OCI-LY1 (cell line): Measurements from ENCODE around the gene OR6J1.

Experiments used
- H2AFZ ChIP-seq: fragments of 200-600 bp; sonication (generic), shearing (Covaris generic); 2 replicates; pipeline ENCODE4 v1.6.0; 2014; ENCODE audit warnings: antibody characterized with exemption, mild to moderate bottlenecking, low read length
- H3F3A ChIP-seq: fragments of 200-600 bp; sonication (generic), shearing (Covaris generic); 2 replicates; pipeline ENCODE4 v1.6.0; 2014; ENCODE audit warnings: mild to moderate bottlenecking, antibody characterized with exemption, low read length, moderate library complexity; ENCODE audit not compliant: insufficient read depth
- H3K27ac ChIP-seq: fragments of 200-600 bp; sonication (generic); 2 replicates; pipeline ENCODE4 v1.5.1; 2014; ENCODE audit warnings: low read length, mixed run types, mild to moderate bottlenecking, low read depth; ENCODE audit not compliant: poor library complexity, severe bottlenecking
- H3K27me3 ChIP-seq: fragments of 200-600 bp; sonication (generic); 2 replicates; pipeline ENCODE4 v1.6.0; 2014; ENCODE audit warnings: antibody characterized with exemption, mild to moderate bottlenecking, low read length, moderate library complexity; ENCODE audit not compliant: insufficient read depth
- H3K36me3 ChIP-seq: fragments of 200-600 bp; sonication (generic); 2 replicates; pipeline ENCODE4 v1.6.1; 2014; ENCODE audit warnings: mild to moderate bottlenecking, antibody characterized with exemption, low read length, moderate library complexity, mixed read lengths; ENCODE audit not compliant: insufficient read depth
- H3K4me1 ChIP-seq: fragments of 200-600 bp; sonication (generic); 2 replicates; pipeline ENCODE4 v1.5.1; 2014; ENCODE audit warnings: mild to moderate bottlenecking, low read length, moderate library complexity; ENCODE audit not compliant: insufficient read depth, severe bottlenecking
- H3K4me2 ChIP-seq: fragments of 200-600 bp; sonication (generic), shearing (Covaris generic); 2 replicates; pipeline ENCODE4 v1.6.1; 2014; ENCODE audit warnings: low read length
- H3K4me3 ChIP-seq: fragments of 200-600 bp; sonication (generic); 2 replicates; pipeline ENCODE4 v1.5.1; 2014; ENCODE audit warnings: low read length, low read depth, mild to moderate bottlenecking, mixed read lengths; ENCODE audit not compliant: poor library complexity, severe bottlenecking
- H3K79me2 ChIP-seq: fragments of 200-600 bp; shearing (Covaris generic); 2 replicates; pipeline ENCODE4 v1.6.1; 2016; ENCODE audit warnings: mixed run types, low read length, mixed read lengths; ENCODE audit not compliant: insufficient read depth
- H3K9ac ChIP-seq: fragments of 200-600 bp; sonication (generic), shearing (Covaris generic); 2 replicates; pipeline ENCODE4 v1.6.1; 2014; ENCODE audit warnings: mild to moderate bottlenecking, low read length, mixed read lengths
- H3K9me2 ChIP-seq: fragments of 200-600 bp; sonication (generic), shearing (Covaris generic); 2 replicates; pipeline ENCODE4 v1.6.1; 2014; ENCODE audit warnings: low read depth, mild to moderate bottlenecking, low read length, mixed read lengths
- H3K9me3 ChIP-seq: fragments of 200-600 bp; shearing (Covaris generic); 2 replicates; pipeline ENCODE4 v1.6.1; 2014; ENCODE audit warnings: low read length, mixed read lengths
- H4K20me1 ChIP-seq: fragments of 200-600 bp; sonication (generic), shearing (Covaris generic); 2 replicates; pipeline ENCODE4 v1.6.0; 2016; ENCODE audit warnings: mild to moderate bottlenecking, low read length; ENCODE audit not compliant: insufficient read depth
- EZH2 ChIP-seq: fragments of 200-600 bp; sonication (generic), shearing (Covaris generic); IDR thresholded peaks from 2 replicates; pipeline ENCODE4 v1.8.0; 2017; ENCODE audit warnings: borderline replicate concordance, mixed run types, mild to moderate bottlenecking, antibody characterized with exemption, low read length, moderate library complexity, mixed read lengths
- TF ChIP-seq, protein P1 (sequence below): fragments of 200-600 bp; sonication (generic), shearing (Covaris generic); IDR thresholded peaks from 2 replicates; pipeline ENCODE4 v1.5.1; 2017; ENCODE audit warnings: mild to moderate bottlenecking, antibody characterized with exemption, low read length, moderate library complexity, mixed read lengths

The OR6J1 gene

DNA sequence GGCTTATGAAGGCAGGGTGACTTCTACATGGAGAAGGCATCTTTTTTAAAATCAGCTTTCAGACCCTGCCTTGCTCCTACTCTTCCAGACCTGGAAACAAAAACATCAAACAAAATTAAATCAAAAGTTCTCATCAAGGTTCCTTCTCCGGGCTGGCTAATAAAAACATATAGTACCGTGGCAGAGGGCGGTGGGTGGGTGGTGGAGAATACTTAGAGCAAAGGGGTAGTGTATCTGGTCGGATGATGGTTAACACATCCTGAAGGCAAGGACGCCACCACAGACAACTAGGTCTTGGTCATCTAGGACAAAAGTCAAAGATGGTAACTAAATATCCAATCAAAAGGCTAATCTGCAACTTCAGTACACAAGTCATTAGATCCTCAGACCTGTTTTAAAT lies 56.9 kb downstream of the OR6J1 start:
- peaks cover 59% of the 10 kb centered on the region for H3K4me1 ChIP-seq
- H3K27ac ChIP-seq = no peak overlapping the region
- no peaks in the 10 kb centered on the region for H3K9me2 ChIP-seq
- peaks cover 19% of the 10 kb centered on the region; the same call in 1 of the 2 replicates for H3K36me3 ChIP-seq
- no peak overlapping the region for H2AFZ ChIP-seq
- H3K4me2 ChIP-seq = peak overlapping the region; percentile 90; the same call in 1 of the 2 replicates
- TF ChIP-seq, protein P1, sequence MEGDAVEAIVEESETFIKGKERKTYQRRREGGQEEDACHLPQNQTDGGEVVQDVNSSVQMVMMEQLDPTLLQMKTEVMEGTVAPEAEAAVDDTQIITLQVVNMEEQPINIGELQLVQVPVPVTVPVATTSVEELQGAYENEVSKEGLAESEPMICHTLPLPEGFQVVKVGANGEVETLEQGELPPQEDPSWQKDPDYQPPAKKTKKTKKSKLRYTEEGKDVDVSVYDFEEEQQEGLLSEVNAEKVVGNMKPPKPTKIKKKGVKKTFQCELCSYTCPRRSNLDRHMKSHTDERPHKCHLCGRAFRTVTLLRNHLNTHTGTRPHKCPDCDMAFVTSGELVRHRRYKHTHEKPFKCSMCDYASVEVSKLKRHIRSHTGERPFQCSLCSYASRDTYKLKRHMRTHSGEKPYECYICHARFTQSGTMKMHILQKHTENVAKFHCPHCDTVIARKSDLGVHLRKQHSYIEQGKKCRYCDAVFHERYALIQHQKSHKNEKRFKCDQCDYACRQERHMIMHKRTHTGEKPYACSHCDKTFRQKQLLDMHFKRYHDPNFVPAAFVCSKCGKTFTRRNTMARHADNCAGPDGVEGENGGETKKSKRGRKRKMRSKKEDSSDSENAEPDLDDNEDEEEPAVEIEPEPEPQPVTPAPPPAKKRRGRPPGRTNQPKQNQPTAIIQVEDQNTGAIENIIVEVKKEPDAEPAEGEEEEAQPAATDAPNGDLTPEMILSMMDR = no peak
- TF ChIP-seq EZH2 = no peak
- H4K20me1 ChIP-seq = no peaks in the 10 kb centered on the region
- H3K4me3 ChIP-seq = no peak overlapping the region
- H3K9ac ChIP-seq = no peak overlapping the region
- H3K27me3 ChIP-seq = no peaks in the 10 kb centered on the region
- H3K79me2 ChIP-seq = peaks cover 47% of the 10 kb centered on the region
- no peaks in the 10 kb centered on the region for H3K9me3 ChIP-seq
- no peaks in the 10 kb centered on the region for H3F3A ChIP-seq

GRCh38 chr14:22583994-22584393 lies 60.2 kb downstream of the OR6J1 start:
- no peak overlapping the region for H3K9ac ChIP-seq

More at GRCh38 chr14:22583994-22584393, 60.2 kb downstream of the OR6J1 start:
- Histone ChIP-seq H2AFZ (no peak overlapping the region), H4K20me1 (no peaks in the 10 kb centered on the region), H3K4me3 (no peak overlapping the region), H3F3A (no peaks in the 10 kb centered on the region), H3K27ac (no peak overlapping the region), H3K4me1 (peaks cover 51% of the 10 kb centered on the region), H3K36me3 (peaks cover 28% of the 10 kb centered on the region; the same call in 1 of the 2 replicates), H3K79me2 (peaks cover 66% of the 10 kb centered on the region), H3K27me3 (no peaks in the 10 kb centered on the region), H3K9me3 (no peaks in the 10 kb centered on the region), H3K9me2 (no peaks in the 10 kb centered on the region), H3K4me2 (no peak overlapping the region; the same call in 1 of the 2 replicates)
- no peak for TF ChIP-seq EZH2
- TF ChIP-seq, protein P1 = no peak
